Stimulated activated CD8-positive, alpha-beta memory T cell treated with anti-CD3 and anti-CD28 coated beads, Interleukin-15, amount 100 ng/mL, for 1 hour (primary cell): Measurements from ENCODE around the gene SLC9A8.
A peak's percentile ranks its signal among the peaks of the same experiment; 100 is the strongest.

ENCODE experiments used
- DNase-seq: peaks from one replicate; pipeline ENCODE4 v3.0.0-alpha.2; 2020; ENCODE audit warnings: low read depth

Gene SLC9A8

DNA sequence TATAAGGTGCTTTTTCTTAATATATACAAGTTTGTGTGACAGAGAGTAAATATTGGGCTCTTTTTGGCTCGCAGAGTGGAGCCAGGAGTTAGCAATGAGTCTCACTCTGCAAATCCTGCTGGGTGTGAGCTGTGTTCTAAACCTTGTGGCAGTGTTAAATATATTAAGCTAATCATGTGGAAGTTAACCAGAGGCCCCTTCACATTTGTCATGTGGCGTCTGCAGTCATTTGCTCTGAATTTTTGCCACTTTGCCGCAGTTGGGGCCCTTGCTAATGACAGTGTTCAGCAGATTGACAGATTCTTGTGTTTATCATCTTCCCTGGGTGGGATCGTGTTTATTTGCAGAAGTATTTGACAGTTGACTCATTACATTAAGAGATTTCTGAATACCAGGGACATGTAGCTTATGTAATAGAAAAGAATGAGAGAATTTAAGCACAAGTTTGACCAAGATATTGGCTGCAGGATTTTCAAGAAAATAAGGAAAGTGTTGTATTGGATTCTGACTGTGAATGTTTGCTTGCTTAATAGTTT lies 64.8 kb downstream of the SLC9A8 start:
- no peak for DNase-seq

DNA sequence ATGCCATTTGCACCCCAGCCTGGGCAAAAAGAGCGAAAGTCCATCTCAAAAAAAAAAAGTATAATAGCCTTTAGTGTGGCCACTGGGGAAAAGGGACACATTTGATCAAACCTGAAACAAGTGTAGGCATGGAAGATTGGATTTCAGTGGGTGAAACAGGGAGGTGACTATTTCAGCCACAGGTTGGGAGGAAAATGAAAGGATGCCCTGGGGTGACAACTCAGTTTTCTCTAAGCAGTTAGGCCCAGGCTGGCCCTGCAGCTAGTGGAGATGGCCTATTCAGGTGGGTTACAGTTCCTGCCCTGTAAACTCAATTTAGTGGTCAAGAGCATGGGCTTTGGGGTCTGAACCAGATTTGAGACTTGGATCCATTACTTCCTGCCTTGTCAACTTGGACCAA lies 66.3 kb downstream of the SLC9A8 start:
- DNase-seq = no peak

DNA sequence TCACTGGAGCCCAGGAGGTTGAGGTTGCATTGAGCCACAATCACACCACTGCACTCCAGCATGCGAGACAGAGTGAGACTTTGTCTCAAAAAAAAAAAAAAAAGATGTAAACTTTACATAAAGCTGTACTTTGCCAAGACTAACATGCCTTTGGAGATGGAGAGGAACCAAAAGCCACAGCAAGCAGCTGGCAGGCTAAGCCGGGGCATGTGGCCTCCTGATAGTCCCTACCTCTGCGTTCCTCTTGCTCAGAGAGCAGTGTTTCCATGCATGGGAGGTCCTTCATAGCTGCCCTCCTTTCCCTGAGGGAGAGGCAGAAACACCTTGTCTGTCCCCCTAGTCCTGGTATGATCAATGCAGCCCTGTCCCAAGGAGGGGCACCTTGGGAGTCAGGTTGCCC lies 67.5 kb downstream of the SLC9A8 start:
- DNase-seq = no peak

DNA sequence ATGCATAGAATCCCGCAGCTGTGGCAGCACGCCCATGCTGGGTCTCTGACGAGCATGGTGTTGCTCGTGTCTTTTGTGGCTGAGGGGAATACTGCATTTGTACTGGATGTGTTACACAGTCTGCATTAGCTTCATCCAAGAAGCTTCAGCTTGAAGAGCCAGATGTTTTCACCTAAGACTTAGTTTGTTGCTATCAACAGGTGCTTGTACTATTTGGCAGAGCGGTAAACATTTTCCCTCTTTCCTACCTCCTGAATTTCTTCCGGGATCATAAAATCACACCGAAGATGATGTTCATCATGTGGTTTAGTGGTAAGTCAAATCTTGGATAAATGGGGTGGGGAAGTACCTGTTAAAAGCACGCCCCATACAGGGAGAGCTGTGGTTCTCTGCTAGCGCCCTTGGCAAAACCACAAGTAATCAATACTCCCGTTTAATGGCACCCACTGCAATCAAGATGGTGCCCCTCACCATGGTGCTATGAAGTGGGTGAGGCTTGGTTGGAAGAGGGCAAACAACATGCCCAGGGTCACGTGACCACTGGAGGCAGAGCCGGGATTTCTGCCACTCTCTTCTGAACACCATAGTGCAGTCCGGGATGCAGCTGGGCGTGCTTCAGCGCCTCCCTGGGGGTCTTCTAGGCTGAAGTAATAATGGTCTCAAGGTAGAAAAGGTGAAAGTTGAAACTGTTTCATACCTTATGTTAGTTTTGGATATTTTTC lies 68.3 kb downstream of the SLC9A8 start:
- no peak for DNase-seq

DNA sequence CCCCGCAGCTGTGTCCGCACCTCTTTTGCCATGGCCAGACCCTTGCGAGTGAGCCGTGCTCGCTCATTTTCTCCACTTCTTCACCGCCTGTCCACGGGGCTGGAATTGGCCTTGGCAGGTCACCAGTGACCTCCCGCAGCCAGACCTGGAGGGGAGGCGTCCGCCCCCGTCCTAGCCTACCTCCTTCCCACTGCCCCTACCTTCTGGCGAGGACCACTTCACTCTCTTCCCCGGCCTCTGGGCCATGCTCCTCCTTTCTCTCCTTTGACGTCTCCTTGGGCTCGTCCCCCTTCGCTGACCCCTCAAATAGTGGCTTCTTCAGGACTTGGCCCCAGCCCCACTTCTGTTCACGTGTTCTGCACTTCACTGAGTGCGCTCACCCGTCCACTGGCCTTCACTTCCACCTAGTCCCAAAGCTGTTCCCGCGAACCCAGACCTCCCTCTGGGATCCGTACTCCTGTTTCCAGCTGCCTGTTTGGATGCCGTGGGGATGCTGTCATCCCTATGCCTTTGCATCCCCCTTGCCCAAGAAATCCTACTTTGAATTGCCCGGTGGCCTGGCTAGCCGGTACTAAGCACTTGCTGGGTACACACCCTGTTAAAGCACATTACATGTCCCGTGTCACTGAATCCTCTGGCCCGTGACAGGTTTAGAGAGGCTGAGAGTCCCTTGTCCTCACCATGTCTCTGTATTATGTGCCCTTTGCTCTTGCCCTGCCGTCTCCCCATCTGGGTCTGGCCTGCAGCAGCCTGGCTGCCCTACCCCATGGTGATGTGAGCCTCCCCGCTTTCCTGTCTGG lies 69.7 kb downstream of the SLC9A8 start:
- DNase-seq = no peak

DNA sequence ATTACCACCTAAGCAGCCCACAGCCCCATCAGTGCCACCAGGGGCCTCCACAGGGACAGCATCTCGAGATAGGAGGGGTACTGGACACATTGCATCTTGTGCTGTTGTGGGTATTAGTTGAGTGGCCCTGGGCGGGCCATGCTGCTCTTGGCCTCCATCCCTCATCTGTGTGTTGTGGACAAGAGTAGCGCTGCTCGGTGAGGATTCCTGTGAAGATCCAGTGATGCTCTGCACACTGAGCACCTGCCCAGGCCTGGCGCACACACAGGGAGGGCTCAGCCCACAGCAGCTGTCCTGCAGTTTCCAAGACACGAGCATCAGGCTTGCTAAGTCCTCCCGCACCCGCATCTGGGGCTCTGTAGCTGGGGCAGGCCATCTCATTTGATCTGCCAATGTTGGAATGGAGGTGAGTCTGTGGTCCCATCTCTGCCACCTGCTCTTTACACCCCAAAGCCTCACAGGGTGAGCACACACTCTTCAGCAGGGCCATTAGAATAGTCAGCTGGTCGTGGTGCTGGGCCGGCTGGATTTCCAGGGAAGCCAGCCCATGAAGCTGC lies 70.7 kb downstream of the SLC9A8 start:
- DNase-seq = no peak

DNA sequence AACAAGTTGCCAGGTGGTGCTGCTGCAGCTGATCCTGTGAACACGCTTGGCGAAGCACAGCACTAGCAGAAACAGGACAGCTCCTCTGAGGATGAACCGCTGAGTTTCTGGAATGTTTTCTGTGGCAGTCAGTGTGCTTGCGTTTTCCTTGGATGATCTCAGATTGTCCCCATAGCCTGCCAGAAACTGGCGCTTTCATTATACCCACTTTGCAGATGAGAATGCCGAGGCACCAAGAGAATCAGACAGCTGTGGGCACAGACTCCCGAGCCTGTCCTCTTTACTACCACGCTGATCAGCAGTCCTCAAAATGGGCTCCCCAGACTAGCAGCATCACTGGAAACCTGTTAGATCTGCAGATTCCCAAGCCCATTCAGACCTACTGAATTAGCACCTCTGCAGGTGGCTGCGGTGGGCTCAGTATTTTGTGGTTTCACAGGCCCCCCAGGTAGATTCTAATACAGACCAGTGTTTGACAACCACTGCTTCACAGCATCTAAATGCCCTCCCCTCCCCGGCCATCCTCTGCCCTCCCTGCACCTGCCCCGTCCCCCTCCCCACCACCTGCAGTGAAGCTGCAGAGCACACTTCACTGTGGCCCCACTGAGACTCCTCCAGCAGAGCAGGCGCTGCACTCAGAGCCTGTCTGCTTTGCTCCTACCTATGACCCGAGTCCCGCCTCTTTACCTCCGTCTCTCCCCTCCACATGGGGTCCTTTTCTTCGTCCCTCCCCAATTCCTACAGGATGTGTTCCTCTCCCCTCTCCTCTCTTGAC lies 73.1 kb downstream of the SLC9A8 start:
- DNase-seq = no peak

DNA sequence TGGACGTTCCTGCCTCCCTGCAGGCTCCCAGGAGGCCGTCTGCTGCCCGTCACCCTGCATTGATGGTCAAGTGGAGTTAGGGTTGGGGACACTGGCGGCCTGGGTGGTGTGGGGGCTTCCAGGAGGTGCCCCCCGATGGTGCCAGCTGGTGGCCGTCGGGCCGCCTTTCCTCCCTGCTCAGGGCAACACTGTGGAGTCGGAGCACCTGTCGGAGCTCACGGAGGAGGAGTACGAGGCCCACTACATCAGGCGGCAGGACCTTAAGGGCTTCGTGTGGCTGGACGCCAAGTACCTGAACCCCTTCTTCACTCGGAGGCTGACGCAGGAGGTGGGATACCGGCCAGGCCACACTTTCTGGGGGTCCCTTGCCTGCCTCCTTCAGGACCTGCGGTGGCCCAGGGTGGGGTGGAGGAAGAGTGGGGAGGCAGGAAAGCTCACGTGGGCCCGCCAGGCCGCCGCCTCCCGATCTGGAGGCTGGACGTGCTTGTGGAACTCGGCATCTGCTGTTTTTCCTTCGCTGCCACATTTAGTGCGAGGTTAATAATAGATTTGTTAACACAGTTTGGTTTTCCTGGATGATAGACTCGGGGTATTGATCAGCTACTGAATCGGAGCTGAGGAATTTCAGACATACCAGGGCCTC lies 74.1 kb downstream of the SLC9A8 start:
- no peak for DNase-seq

DNA sequence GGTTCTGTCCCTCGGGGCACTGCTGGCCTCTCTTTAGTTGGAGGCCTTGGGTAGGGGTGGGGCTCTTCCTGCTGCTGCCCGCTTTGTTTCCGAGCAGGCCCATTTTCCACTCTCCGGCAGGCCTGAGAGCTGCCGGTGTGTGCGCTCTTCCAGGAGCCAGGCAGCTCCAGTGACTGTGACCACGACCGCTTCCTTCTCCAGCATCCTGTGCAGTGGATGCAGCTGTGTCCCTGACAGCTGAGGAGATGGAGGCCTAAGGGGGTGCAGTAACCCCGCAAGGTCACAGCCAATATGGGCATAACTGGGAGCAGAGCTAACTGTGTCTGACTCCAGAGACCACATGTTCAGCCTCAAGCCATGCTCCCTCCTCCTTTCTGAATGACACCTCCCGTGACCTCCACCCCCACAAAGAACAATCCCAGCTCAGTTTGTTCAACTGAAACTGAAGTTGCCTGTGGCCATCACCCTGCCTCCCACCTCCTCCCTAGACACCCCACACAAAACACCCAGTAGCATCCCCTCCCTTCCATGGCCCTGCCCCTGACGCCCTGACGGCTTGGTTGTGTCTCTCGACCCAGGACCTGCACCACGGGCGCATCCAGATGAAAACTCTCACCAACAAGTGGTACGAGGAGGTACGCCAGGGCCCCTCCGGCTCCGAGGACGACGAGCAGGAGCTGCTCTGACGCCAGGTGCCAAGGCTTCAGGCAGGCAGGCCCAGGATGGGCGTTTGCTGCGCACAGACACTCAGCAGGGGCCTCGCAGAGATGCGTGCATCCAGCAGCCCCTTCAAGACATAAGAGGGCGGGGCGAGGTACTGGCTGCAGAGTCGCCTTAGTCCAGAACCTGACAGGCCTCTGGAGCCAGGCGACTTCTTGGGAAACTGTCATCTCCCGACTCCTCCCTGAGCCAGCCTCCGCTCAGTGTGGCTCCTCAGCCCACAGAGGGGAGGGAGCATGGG lies 74.9 kb downstream of the SLC9A8 start:
- no peak for DNase-seq

DNA sequence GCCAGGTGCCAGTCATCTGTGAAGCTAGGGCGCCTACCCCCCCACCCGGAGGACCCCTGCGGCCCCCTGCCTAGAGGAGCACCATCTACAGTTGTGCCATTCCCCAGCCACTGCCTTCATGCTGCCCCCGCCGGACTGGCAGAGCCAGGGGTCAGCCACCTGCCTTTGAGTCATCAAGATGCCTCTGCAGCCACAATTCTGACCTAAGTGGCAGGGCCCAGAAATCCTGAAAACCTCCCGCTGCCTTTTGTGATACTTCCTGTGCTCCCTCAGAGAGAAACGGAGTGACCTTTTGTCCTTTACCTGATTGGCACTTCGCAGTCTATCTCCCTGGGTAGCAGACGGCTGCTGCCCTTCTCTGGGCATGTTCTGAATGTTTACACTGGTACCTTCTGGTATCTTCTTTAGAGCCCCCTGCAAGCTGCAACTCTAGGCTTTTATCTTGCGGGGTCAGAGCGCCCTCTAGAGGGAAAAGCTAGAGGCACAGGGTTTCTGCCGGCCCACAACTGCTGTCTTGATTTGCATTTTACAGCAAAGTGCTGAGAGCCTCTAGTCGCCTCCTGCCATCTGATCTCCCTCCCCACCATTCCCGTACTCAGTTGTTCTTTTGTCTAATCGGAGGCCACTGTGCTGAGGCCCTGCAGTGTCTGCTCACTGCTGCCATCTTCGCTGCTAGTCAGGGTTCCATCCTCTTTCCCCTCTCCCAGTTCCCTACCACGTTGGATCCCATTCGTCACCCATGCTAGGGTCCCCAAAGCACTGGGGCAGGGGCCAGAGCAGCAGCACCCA lies 75.8 kb downstream of the SLC9A8 start:
- DNase-seq = peak; percentile 13

DNA sequence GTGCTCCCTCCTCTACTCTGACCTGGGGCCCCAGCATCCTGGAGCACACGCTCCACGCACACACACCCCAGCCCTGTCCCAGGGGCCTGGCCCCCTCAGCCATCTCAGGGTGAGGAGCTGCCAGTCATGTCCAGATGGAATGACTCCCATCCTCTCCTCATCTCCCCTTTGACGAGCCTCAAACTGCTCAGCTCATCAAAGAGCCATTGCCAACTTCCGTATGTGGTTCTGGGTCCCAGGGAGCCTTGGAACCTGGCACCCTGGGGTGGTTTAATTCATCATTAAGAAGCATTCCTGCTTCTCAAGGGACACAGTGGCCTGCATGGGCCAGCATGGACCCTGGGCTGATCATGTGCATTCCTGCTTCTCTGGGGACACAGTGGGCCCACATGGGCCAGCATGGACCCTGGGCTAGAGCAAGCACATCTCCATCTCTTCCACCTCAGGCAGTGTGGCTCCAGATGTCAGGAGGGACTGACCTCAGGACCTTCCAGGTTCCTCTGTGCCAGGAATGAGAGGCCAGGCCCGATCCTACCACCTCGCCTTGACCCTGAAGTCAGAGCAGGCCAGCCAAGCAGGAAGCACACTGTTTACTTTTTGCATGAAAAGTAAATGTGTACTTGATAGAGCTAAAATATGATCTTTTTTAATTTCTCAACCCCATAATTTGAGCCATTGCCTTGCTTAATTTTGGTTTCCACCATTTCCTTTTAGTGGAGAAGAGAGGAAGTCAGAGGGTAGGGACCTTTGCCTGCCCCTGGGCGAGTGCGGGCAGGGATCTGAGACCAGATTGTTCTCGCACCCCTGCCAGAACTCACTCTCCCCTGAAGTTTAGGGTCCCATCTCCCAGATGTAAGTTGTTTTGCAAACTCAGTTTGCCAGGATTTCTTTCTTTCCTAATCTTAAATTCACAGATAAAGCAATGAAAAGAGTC lies 76.6 kb downstream of the SLC9A8 start:
- no peak for DNase-seq

DNA sequence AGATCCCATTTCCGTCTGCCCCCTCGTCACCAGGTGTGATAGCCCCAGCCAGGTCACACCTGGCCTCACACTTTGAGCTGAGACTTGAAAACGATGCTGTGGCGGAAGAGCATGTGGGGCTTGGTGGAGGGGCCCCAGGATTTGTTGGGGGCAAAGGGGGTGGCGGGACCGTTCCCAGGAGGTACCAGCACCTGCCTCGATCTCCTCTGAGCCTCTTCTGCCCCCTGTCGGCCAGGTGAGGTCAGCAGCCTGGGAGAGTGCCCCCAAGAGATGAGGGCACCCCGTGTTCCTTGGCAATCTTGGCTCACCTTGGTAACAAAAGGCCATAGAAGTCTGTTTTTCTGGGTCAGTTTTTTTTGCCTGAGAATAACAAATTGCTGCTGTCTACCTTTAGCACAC lies 77.3 kb downstream of the SLC9A8 start:
- DNase-seq = no peak

DNA sequence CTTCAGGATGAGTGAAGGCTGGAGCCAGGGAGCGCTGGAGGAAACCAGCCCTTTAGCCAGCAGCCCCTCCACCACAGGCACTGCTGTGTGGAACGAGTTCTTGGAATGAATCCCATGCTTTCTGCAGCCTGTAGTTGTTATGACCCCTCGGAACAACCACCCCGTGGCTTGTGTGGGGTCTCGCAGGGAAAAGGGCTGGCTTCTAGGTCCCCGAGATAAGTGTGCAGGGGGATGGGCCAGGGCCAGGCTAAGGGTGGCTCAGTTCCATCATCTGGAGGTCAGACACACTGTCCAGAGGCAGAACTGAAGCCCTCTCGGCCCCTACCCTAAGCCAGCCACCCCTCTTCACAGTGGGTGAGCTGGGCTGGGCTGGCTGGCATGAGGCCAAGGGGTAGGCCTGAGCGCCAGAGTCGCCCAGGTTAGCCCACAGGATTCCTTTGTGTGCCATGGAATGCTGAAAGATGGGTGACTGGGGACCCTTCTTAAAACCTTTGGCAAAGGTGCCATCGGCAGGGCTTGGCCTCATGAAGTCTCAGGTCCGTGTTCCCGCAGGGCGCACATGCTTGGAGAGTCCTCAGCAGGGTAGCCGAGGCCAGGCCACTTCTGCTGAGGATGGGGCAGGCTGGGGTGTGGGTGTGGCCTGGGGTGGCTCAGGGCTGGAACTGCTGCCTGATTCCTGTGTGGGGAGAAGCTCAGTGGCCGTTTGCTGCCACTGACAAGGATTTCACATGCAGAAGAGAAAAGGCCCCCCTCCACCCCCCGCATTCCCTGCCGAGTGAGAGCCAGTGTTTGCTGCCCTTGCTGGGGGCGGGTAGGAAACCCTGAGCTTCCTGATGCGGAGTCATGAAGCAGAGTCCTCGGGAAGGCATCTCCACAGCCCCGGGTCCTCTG lies 78.1 kb downstream of the SLC9A8 start:
- DNase-seq = no peak

DNA sequence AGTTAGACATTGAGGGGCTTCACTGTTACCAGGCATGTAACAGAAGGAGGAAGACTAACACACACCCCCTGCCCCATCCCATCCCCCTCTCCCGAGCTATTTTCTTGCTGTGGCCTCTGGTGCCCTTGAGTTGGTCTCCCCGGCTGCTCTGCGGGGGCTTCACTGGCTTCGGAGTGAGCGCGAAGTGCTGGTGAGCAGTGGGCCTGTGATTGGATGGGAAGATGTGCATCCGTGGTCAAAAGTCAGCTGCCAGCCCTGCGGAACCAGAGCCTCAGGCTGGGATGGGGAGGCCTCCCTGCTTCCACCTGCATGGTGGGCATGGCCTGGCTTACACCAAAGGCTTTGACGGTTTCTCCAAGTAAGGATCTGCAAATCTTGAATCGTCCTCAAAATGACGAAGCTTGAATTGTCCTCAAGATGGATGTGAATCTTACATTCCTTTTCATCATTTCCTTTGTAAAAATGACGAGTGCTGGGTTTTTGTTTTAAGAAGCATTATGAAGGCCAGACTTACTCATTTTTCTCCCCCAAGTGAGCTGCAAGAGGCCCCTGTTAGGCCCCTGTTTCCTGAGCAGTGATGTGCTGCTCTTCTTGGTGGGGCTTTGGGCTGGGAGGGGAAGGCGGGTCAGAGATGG lies 79.0 kb downstream of the SLC9A8 start:
- no peak for DNase-seq

DNA sequence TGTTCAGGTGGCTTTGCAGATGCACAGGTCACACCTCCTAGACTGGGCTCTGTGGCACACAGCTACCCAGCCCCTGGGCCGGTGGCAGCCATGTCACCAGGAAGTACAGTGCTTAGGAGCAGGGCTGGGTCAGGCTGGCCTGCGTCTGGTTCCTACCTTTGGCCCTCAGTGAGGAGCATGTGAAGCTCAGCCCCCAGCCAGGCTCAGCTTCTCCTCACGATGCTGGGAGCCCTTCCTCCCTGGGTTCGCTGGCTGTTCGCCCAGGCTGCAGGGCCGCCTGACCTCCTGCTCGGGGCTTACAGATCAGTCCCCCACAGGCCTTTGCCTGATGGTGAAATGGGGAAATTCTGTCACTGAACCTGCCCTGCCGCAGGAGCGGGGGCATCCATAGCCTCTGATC lies 79.6 kb downstream of the SLC9A8 start:
- no peak for DNase-seq

DNA sequence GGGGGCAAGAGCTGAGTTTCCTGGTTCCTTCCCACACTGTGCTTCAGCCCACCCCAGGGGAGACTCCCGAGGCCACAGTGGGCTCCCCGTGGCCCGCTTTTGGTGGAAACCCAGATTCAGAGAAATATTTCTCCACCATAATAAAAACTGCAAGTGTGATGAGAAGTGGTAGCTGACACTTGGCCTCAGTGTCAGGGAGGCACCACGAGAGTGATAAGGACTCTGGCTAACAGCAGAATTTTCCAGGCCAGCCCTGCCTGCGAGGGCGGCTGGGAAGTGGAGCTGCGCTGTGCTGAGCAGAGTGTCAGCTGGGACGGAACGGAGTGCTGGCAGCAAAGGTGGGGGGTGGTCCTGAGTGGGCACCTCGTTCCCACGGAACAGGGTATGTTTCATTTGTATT lies 80.2 kb downstream of the SLC9A8 start:
- no peak for DNase-seq
